HG02938 (cell line): ENCODE results near the gene PTPA.
"Not testable (repeated sequence)": the region's sequence is repeated elsewhere in the genome, so short reads cannot be mapped to it uniquely, and the experiment has no call there.

Experiments
- ATAC-seq: cut with Tn5 transposase; IDR thresholded peaks from one replicate; pipeline ENCODE4 v1.9.1; 2021; ENCODE audit warnings: mild to moderate bottlenecking, moderate library complexity; ENCODE audit not compliant: unreplicated experiment

Gene PTPA

GRCh38 chr9:129150672-129151211 lies 39.5 kb downstream of the PTPA start:
- ATAC-seq = no peak

- ATAC-seq = no peak
These were observed 40.3 kb downstream of the PTPA start for GRCh38 chr9:129151469-129151868.

GRCh38 chr9:129154866-129155477 lies 43.8 kb downstream of the PTPA start:
- no peak for ATAC-seq

- no peak for ATAC-seq
These were observed 44.9 kb downstream of the PTPA start for GRCh38 chr9:129156163-129156562.

- no peak for ATAC-seq
These were observed 49.7 kb downstream of the PTPA start for GRCh38 chr9:129160712-129161533.

- no peak for ATAC-seq
These were observed 50.3 kb downstream of the PTPA start for GRCh38 chr9:129161534-129161837.

GRCh38 chr9:129162497-129163197 lies 51.4 kb downstream of the PTPA start:
- ATAC-seq = no peak

GRCh38 chr9:129163198-129163670 lies 52.0 kb downstream of the PTPA start:
- not testable (repeated sequence) for ATAC-seq

GRCh38 chr9:129163753-129164152 lies 52.5 kb downstream of the PTPA start:
- ATAC-seq = no peak

GRCh38 chr9:129164246-129164930 lies 53.2 kb downstream of the PTPA start:
- no peak for ATAC-seq

- ATAC-seq = no peak
These were observed 54.0 kb downstream of the PTPA start for GRCh38 chr9:129165198-129165597.

- no peak for ATAC-seq
These were observed 55.7 kb downstream of the PTPA start for GRCh38 chr9:129166623-129167557.

- no peak for ATAC-seq
These were observed 59.0 kb downstream of the PTPA start for GRCh38 chr9:129170229-129170628.

- no peak for ATAC-seq
These were observed 61.0 kb downstream of the PTPA start for GRCh38 chr9:129171993-129172751.

GRCh38 chr9:129172816-129173215 lies 61.6 kb downstream of the PTPA start:
- ATAC-seq = no peak

GRCh38 chr9:129173296-129174101 lies 62.3 kb downstream of the PTPA start:
- ATAC-seq = no peak

- ATAC-seq = no peak
These were observed 63.0 kb downstream of the PTPA start for GRCh38 chr9:129174102-129174723.
